GOT3 (cell line): Measurements from ENCODE around the gene CFC1.
"Not testable (repeated sequence)": the region's sequence is repeated elsewhere in the genome, so short reads cannot be mapped to it uniquely, and the experiment has no call there.

Source experiments
- DNase-seq: peaks from one replicate; lab custom pipeline; 2025; ENCODE audit warnings: mixed read lengths; lab: John Stamatoyannopoulos, UW

CFC1 gene

DNA sequence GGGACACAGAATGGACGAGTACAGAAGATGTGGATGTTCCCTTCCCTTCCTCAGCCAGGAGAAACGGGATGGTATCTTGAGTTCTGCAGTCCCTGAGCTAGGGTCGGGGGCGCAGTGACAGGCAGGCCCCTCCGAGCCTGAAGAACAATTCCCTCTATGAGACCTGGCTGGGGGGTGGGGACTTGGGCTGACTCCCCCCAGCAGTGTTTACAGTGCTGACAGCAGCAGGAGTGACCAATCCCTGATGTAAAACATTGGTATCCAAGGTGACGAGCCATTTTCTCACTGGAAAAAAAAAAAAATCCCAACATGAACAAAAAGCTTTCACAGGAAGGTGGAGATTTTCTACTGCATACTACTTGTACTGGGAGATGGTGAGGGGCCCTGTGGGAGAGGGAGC is at the start of gene CFC1:
Gene CFC1, minus strand, starts transcription at position 183 of the 400 bp plus-strand sequence. CDS start 288 bp downstream, outside the sequence.
- DNase-seq: not testable (repeated sequence)

DNA sequence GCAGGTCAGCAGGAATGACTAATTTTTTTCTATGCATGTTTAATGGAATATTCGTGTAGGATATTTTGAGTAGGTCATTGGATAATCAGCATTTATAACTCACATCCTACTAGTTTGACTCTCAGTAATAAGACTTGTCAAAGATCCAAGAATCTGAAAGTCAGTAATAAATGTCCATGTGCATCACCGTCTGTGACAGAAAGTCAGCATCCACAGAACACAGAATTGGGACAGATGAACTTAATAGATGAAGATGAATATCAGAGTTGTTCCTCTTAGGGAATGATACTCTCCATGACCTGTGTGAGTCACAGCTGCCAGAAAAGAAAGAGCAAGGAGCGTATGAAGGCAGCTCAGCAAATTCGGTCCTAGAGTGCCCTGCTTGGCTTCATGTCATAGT is 42.3 kb upstream of the CFC1 start:
- not testable (repeated sequence) for DNase-seq

DNA sequence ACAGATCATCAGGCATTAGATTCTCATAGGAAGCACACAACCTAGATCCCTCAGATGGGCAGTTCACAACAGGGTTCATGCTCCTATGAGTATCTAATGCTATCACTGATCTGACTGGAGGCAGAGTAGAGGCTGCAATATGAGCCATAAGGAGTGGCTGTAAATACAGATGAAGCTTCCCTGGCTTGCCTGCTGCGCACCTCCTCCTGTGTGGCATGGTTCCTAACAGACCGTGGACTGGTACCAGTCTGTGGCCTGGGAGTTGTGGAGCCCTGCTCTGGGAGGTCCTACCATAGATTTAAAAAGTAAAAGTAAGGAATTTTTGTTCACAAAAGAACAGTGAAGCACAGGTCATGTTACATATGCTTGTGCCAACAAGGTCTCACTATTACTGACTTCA is 39.6 kb upstream of the CFC1 start:
- DNase-seq: not testable (repeated sequence)

DNA sequence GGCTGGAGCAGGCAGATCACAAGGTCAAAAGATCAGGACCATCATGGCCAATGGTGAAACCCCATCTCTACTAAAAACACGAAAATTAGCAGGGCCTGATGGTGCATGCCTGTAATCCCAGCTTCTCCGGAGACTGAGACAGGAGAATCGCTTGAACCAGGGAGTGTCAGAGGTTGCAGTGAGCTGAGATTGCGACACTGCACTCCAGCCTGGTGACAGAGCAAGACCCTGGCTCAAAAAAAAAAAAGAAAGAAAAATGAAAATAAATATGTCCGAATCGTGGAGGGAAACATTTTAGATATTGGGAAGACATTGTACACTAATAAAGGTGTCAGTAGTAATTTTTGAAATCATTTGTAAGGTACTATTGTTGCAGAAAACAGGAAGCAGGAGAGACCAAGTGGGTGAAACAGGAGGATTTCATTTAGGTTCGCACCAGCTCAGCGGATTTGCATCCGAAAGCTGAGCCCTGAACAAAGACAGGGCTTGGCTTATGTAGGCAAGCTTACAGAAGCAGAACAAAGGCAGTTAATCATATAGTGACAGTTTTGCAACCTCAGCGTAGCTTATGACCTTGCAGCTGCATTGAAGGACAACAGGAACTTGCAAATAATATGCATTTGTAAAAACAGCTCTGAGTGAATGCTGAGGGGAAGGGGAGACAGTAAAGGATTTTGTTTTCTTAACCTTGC is 29.6 kb upstream of the CFC1 start:
- DNase-seq: not testable (repeated sequence)

DNA sequence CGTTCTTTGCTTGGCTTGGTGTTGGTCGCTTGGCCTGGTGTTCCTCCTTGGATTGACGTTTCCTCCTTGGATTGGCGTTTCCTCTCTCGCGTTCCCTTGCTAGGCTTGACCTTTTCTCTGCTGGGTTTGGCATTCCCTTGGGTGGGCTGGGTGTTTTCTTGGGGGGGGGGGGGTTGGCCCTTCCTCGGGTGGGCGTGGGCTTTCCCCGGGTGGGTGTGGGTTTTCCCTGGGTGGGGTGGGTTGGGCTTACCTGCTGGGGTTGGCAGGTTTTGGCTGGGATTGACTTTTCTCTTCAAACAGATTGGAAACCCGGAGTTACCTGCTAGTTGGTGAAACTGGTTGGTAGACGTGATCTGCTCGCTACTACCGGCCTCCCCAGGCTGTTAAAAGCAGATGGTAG is 11.8 kb upstream of the CFC1 start, which contains the start of gene POTEJ:
Gene POTEJ, plus strand, starts transcription at position 301 of the 400 bp plus-strand sequence. Its CDS starts 93 bp downstream, at position 394.
- DNase-seq: not testable (repeated sequence)

DNA sequence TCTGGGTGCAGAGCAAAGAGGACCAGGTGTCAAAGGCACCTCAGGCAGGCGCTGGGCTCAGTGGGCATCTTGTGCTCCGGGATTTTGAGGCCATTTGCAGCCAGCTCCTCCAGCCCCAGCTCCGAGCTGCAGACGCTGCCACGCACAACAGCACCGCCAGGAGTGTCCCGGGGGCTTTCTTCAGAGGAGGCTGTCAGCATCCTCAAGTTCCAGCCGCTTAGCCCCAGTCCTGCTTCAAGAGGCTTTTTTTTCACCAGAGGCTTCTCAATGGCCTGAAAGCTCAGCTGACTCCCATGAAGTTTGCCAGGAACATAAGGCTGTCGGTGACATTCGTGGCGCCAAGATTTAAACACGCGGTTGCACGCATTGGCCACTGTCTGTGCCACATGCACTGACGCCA is 11.1 kb upstream of the CFC1 start:
- not testable (repeated sequence) for DNase-seq

DNA sequence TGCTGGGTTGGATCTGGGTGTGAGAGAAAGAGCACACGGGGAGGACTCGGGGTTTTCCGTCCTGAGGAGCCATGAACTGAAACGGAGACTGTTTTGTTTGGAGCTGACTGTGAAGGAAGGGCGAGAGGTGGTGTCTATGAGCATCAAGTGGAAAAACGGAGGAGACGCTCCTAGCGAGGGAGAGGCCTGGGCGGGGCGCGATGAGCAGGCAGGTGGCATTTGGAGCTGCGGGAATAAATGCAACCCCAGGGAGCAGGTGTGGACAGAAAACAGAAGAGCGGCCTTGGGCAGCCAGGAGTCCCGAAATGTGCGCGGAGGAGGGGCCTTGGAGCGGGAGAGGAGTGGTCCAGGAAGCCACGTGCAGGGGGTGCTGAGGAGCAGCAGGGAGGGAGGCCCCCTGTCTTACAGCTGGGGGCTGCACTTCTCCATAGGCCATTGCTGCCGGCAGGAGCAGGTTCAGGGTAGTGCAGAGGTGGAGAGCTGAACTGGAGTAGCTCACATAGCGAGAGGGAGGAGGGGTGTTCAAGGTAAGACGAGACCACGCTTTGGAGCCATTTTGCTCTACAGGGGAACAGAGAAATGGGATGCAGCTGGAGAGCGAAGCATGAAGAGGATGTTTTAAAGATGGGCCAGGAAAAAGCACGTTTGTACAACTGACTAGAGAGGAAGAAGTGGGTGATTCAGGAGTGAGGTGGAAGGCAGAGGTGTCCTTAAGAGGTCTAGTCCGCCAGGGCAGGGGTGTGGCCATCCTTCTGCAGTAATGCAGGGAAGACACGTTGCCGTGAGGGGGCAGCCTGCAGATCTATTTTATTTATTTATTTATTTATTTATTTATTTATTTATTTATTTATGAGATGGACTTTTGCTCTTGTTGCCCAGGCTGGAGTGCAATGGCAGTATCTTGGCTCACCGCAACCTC is 9.9 kb upstream of the CFC1 start:
- DNase-seq: not testable (repeated sequence)

DNA sequence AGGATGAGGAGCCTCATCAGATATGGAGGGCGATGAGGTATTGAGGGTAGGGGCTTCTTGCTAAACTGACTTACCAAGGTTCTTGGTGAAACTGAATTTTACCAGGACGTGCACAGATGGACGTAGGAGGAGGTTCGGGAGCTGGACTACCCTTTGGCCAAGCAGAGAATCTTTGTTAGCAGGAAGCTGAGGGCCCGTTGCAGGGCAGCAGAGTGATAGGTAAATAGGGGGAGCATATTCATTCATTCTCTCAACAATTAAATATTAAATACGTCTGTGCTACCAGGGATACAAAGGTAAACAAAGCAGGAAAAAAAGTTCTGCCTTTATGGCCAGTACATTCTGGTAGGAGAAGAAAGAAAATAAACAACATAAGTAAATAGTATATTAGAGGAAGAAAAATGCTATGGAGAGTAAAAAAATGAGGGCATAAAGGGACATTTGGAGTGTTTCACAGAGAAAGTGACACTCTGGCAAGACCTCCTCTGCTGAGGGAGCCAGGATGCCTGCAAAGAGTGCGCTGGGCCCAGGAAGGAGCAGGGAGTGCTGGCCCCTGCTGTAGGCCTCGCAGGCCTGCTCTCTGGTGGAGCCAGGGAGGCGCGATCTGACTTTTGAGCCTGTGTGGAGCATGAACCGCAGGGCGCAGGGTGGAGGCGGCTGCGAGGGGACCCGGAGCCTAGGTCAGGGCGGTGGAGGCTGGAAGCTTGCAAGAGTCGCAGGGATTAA is 9.1 kb upstream of the CFC1 start:
- DNase-seq: not testable (repeated sequence)

DNA sequence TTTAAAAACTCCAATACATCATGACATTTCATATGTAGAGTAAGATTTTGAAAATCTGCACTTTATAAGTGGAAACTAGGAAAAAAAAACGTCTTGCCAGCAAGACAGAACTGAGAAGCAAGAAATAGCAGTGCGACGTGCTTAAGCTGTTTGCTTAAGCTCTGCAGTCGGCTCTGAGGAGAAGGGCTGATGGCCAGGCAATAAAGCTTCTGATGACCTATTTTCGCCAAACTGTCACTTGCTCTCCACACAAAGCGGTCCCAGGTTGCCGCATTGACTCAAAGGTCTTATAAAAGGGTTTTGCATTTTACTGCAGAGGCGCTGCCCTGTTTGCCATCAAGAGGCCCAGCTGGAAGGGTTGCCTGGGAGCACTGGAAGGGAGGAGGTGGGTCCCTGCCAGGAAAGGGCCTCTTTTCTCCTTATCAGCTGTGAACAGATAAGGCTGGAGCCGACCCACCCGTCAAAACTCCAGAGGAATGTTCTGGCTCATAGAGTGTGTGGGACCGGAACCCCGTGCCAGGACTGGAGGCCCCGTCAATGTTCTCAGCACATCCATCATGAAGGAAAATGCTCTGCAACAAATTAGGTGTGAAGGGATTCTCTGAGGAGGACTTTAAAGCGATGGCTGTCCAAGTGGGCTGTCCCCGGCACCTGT is 2.4 kb upstream of the CFC1 start:
- DNase-seq: not testable (repeated sequence)

DNA sequence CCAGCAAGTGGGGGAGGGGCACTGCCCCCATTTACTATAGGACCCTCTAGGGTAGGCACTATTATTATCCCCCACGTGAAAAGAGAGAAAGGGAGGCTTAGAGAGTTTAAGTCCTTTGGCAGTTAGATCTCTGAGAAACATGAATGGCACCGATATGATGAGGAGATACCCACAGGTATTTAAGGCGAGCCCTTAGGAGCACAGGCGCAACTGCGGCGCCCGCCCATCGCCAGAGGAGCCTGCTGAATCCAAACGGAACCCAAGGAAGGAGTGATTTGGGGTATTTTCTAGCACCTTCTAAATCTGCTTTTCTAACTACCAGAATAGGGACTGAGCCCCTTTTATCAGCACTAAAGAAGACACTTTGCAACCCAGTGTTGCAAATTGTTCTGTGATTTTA is 551 bp upstream of the CFC1 start:
- DNase-seq: not testable (repeated sequence)

DNA sequence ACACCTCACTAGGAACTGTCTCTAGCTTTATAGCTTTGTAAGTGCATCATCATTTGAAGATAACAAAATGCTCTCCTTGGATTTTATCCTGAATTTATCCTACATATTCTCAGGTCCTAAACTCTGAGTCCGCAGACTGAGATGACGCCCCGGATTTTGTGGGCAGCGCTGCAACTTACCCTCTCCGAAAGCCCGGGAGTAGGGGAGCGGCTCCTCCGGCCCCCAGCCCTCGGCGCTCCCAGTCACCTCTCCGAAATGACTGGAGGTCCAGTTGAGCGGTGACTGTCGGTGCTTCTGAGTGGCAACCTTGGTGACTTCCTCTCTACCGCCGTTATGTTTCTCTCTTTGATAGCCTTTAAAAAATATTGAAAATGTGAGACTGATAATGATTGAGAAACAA is 912 bp downstream of the CFC1 start:
- not testable (repeated sequence) for DNase-seq

DNA sequence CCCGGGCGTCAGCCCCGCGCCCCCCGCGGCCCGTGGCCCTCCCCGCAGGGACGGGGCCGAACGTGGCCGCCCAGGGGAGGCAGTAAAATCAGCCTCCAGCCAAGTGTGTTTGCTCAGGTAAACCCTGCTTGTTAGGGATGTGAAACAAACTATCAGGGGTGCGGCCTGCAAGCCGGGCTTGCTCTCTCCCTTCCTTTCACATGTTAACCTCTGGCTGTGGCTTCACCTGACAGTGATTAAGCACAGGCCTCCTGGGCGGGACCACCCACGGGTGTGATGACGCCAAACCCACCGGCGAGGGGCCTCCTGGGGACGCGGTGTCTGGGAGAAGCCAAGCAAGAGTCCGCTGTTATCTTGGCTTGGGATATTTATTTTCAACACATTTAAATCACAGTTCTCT is 1.4 kb downstream of the CFC1 start:
- not testable (repeated sequence) for DNase-seq

DNA sequence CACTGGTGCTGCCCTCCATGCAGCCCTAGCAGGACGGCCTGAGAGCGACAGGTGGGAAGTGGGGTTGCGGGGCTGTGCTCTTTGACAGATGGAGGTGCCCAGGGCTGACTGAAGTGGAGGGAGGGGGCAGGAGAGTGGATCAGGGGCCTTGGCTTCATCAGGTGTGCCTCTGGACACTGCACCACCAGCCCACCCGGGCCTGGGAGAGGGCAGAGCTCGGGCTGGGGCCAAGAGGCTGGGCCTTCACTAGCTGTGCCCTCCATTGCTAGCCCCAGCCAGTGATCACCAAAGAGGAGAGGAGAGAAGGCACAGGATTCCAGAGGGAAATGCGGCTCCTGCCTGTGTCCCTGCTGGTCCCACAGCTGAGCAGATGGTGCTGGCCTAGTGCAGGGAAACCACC is 2.6 kb downstream of the CFC1 start:
- DNase-seq: not testable (repeated sequence)

DNA sequence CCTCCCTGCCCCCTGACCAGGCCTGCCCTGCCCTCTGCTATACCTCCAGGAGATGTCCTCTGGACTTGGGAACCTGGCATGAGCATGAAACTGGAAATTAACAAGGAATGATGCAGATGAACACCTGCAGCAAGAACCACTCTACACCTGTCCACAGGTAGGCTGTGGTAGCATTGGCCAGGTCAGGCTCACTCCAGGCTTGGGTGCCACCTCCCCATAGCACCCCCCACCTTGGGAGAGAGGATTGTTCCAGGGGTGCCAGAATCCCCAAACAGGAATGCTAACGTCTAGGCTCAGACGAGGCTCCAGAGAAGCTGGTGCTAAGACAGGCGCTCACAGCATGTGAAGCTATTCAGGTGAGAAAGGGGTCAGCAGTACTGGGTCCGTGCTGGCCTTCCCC is 5.4 kb downstream of the CFC1 start:
- not testable (repeated sequence) for DNase-seq

DNA sequence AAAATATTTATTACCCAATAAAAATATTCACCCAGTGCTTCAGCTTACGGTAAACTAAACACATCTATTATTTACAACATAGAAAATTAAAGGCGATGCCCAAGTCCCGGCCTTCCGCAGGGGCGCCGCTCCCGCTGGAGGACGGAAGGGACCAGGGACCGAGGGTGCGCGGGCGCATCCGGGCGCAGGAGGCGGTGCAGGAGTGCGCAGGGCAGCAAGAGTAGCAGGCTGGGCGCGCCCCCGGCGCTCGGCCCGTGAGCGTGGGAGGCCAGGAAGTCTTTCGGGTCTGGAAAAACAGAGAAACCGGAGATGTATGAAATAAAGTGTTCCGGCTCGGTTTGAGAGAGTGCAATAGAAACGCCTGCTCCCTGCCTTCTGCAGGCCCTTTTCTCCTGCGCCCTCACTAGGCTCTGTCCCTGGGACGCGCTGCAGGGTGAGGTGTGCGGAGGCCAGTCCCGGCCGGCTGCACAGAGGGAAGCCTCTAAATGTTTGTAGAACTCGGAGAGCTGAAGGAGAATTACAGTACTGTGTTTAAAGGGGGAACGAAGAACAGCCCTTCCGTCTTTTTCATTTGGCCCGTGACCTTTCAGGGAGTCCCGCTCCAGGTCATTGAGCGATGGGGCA is 6.5 kb downstream of the CFC1 start:
- DNase-seq: not testable (repeated sequence)

DNA sequence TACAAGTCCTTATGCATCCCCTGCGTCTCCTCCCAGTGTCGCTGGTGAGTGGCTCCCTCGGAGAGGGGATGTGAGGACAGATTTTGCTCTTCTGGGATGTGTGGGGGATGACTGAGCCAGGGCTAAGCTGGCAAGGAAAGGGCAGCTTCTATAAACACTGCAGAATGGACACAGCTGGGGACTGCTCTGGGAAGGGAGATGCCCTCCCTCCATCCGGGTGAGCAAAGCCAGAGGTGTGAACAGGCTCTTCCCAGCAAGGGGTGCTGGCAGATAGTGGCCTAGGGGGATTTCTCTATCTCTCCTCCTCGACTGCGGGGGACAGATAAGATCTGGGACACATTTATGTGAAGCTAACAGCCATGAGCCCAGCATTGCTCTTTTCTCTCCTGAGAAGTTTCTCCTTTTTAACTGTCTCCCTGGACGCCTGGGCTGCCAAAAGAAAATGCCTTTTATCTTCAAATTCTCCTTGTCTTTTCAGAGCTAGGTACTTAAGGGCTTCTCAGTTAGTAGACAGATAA is 8.5 kb downstream of the CFC1 start:
- DNase-seq: not testable (repeated sequence)

DNA sequence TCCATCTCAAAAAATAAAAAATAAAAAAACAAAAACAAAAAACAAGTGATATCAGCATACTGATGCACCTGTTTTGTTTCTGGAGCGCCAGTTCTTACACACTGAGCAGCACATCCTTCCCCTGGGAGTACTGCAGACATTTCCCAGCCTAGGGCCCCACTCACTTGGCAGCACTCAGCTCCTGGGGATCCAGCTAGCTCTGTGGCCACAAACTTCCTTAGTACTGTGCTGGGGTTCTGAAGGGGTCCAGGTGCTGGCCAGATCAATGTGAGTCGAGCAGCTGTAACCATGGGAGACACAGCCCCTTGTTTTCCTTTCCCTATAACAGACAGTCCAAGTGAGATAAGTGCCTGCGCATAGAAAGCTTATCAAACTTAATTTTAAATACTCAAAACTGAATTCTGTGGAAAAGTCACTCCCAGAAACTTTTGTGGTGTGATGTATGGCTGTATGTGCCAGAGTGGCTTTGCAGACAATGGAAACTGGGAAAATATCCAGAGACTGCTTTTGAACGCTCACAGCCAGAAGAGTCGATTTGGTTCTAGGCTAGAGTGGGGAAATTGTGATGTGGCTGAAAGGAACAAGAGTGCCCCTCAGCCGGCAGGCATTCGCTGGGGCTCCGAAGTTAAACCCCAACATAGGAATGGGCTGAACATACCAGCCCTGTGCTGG is 9.1 kb downstream of the CFC1 start:
- DNase-seq: not testable (repeated sequence)

DNA sequence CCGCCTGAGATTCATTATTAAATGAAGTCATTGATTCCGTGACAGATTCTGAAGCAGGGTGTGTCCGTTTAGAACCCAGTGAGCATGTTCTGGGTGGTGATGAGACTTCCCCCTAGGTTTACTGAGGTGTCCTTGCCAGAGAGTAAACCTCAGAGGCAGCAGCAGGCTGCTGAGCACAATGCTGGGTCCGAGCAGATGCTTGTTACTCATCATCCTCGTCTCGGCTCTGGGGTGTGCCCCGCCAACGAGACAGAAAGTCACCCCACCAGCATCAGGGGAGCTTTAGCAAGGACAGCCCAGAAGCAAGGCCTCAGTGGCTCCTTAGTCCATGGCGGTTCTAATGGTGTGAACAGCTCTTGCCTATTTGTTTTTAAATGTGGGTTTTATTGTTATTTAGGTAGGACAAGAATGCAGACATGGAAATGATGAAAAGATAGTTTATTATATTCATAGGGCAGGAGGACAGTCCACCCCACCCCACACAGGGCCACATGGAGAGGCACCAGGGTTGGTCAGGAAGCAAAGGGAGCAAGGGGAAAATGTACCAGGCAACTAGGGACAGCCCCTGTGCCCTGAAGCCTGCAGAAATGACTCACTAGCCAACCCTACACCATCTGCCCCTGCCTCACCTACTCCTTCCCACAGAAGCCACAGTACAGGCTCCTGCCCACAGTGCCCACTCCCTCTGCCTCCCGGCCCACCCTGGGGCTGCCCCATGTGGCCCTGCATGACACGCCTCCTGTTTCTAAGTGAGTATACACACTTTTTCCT is 10.5 kb downstream of the CFC1 start:
- not testable (repeated sequence) for DNase-seq

DNA sequence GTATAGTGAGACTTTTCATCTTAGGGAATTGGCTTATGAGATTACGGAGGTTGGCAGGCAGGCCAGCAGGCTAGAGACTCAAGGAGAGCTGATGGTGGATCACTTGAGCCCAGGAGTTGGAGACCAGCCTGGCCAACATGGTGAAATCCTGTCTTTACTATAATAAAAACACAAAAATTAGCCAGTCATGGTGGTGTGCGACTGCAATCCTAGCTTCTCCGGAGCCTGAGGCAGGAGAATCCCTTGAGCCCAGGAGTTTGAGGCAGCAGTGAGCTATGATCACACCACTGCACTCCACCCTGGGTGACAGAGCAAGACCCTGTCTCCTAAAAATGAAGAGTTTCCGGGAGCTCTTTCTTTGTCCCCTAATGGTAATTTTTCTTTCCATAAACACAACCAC is 14.6 kb downstream of the CFC1 start:
- DNase-seq: not testable (repeated sequence)
